AG04450 (cell line): ENCODE data around the gene PREX1. TPM values are rescaled to one million over a fixed set of nuclear protein-coding genes. Genes with fewer than 3 reads are reported as not detected.

ENCODE experiments used
- CTCF ChIA-PET: fragments of 300-600, 350-600 bp; formaldehyde crosslinking; extraction: SDS; loops from one replicate; lab custom pipeline; 2022; ENCODE audit warnings: antibody characterized with exemption, inconsistent platforms; lab: Charles Lee
- POLR2A ChIA-PET: fragments of 350-600 bp; formaldehyde crosslinking; extraction: SDS; loops from one replicate; lab custom pipeline; 2021; ENCODE audit warnings: antibody characterized with exemption, inconsistent platforms; lab: Yijun Ruan, JAX
- DNase-seq: peaks from one replicate; pipeline ENCODE4 v3.0.0-alpha.2; 2011; ENCODE audit warnings: low read depth, low spot score
- H3K27ac ChIP-seq: one replicate; pipeline ENCODE4 v1.5.1; 2012; ENCODE audit warnings: low read depth, low read length, control low read depth
- H3K27me3 ChIP-seq: one replicate; pipeline ENCODE4 v1.6.0; 2012; ENCODE audit warnings: low read length; ENCODE audit not compliant: control insufficient read depth, insufficient read depth
- H3K4me3 ChIP-seq: 2 replicates; pipeline ENCODE4 v1.5.1; 2011; ENCODE audit warnings: mild to moderate bottlenecking, low read depth, low read length, control low read depth
- H3K9me3 ChIP-seq: 2 replicates; pipeline ENCODE4 v1.5.1; 2012; ENCODE audit warnings: low read length; ENCODE audit not compliant: control insufficient read depth, insufficient read depth
- polyA plus RNA-seq: library from polyadenylated mRNA; depleted of rRNA; stranded (reverse); fragments of >200 nt; gene quantifications from 2 replicates; pipeline ENCODE4 v1.2.3, GENCODE V29; 2011
- TF ChIP-seq, protein P1 (sequence below): IDR thresholded peaks from 2 replicates; pipeline ENCODE4 v1.5.1; 2011; ENCODE audit warnings: low read depth, low read length, control low read depth, inconsistent platforms

Gene PREX1
- polyA plus RNA-seq, 1 experiment: 0.69 TPM

DNA sequence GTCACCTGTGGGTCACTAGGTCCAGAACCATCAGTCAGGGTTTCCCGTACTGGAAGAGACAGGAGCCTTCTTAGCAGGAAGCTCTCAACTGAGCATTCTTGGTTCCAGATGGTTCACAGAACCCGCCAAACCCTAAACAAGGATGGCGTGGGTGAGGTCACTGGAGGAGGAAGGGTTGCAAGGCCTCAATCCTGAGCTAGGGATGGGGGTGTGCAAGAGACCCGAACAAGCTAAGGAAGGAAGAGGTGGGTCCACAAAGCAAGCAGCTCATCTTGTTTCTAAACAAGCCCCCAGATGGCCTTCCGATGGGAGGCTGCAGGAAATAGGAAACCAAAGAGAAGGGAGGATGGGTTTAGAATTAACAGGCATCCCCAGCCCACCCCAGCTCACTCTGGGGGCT, 92.7 kb downstream of the PREX1 start:
- ChIA-PET CTCF (interaction anchor here (0.8 kb wide), 1 partner anchor 78 kb away, joined by 3 read pairs; no protein-coding TSS in a partner anchor), POLR2A (no interaction called here)
- Histone ChIP-seq H3K4me3 (no peak overlapping the region), H3K27me3 (peaks cover 8% of the 10 kb centered on the region), H3K9me3 (no peaks in the 10 kb centered on the region), H3K27ac (no peak overlapping the region)
- no peak for DNase-seq
- TF ChIP-seq, protein P1, sequence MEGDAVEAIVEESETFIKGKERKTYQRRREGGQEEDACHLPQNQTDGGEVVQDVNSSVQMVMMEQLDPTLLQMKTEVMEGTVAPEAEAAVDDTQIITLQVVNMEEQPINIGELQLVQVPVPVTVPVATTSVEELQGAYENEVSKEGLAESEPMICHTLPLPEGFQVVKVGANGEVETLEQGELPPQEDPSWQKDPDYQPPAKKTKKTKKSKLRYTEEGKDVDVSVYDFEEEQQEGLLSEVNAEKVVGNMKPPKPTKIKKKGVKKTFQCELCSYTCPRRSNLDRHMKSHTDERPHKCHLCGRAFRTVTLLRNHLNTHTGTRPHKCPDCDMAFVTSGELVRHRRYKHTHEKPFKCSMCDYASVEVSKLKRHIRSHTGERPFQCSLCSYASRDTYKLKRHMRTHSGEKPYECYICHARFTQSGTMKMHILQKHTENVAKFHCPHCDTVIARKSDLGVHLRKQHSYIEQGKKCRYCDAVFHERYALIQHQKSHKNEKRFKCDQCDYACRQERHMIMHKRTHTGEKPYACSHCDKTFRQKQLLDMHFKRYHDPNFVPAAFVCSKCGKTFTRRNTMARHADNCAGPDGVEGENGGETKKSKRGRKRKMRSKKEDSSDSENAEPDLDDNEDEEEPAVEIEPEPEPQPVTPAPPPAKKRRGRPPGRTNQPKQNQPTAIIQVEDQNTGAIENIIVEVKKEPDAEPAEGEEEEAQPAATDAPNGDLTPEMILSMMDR: no peak

DNA sequence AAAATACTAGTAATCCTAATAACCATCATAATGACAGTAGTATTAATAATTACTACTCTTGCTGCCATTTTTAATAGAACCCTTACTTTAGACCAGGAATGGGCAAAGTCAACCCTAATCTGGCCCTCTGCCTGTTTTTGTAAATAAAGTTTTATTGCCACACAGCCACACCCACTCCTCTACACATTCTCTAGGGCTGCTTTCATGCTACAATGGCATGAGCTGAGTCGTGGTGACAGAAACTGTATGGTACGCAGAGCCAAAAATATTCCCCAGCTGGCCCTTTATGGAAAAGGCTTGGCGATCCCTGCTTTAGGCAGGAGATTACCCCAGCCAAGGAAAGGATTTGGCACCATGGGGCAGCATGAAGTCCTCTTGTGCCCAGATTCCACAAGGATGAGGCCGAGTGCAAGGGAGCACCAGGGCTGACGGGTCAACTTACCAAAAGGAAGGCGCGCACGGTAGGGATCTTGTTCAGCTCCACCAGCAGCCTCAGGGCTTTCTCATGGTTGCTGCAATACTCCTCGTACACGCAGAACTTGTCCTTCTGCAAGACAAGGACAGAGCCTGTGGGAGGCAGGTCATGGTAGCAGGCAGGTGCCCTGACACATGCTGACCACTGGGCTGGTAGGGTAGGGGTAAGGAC, 93.6 kb downstream of the PREX1 start:
- Histone ChIP-seq H3K9me3 (no peaks in the 10 kb centered on the region), H3K4me3 (no peak overlapping the region), H3K27me3 (peaks cover 7% of the 10 kb centered on the region), H3K27ac (no peak overlapping the region)
- no peak for DNase-seq
- TF ChIP-seq, protein P1: no peak
- ChIA-PET CTCF (interaction anchor here (0.8 kb wide), 1 partner anchor 77 kb away, joined by 3 read pairs; no protein-coding TSS in a partner anchor), POLR2A (no interaction called here)

DNA sequence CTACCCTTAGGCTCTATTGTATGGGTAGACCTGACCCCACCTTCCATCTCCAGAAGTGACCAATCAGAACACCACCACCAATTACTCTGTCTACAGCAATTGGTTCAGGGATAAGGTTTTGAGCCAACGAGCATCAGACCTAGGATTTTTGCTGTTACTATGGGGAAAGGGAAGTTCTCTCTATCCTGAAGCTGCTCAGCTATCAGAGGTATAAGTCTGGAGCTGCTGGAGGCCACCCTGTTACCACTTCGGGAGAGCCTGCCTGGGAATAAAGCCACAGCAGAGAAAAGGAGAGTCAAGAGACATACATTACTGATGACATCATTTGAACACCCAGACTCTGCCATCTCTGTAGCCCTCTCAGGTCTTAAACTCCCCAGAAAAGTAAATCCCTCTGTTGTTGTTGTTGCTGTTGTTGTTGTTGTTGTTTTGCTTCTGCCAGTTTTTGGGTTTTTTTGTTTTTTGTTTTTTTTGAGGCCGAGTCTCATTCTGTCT, 94.5 kb downstream of the PREX1 start:
- no peak for DNase-seq
- H3K27ac ChIP-seq: no peak overlapping the region
- POLR2A ChIA-PET: no interaction called here
- H3K4me3 ChIP-seq: no peak overlapping the region
- peaks cover 2% of the 10 kb centered on the region for H3K27me3 ChIP-seq
- H3K9me3 ChIP-seq: no peaks in the 10 kb centered on the region
- CTCF ChIA-PET: no interaction called here
- TF ChIP-seq, protein P1: no peak

DNA sequence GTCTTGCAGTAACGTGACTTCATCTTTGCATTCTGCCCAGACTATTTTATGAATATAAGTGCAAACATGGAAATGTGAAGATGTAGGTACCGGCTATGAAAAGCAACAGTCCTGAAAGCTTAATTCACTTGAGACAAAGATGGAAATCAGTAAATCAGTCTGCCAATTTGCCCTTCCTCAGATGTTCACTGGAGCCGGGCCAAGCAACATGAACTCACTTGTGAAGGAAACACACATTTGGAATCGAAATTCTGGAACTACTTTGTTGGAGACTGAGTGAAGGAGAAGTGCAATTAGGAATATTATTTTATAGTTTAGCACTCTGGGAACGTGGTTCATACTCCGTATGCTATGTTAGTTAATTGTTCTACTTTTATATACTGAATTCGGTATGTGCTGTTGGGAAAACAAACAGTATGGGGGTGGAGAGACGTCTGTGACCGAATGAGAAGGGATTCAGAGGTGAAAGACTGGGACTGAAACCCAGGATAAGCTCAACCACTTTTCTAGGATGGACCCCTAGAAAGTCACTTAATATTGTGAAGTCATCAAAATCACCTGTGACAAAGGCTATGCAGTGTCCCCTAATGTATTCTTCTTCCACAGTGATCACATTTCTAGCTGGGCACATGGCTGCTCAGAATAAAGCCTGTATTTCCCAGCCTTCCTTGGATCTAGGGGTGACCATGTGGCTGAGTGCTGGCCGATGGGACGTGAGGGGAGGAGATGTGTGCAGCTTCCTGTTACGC, 95.5 kb downstream of the PREX1 start:
- ChIA-PET CTCF (no interaction called here), POLR2A (no interaction called here)
- no peaks in the 10 kb centered on the region for H3K27me3 ChIP-seq
- TF ChIP-seq, protein P1: no peak
- no peaks in the 10 kb centered on the region for H3K9me3 ChIP-seq
- DNase-seq: no peak
- H3K4me3 ChIP-seq: no peak overlapping the region
- no peak overlapping the region for H3K27ac ChIP-seq

DNA sequence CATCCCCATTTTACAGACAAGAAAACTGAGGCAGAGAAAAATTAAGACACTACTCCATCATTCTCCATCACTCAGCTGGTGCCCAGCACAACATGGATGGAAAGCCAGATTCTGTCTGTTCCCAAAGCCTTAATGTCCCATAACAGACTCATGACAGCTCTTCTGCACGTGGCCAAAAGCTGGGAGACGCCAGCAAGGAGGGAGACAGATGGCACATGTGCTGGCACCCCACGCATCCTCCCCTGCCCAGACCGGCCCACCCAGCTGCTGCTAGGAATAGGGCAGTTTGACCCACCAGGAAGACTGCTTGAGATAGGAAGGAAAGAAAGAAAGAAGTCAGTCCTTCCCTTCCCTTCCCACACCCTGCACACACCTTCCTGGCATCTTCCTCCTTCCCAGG, 96.3 kb downstream of the PREX1 start:
- CTCF ChIA-PET: no interaction called here
- Histone ChIP-seq H3K9me3 (no peaks in the 10 kb centered on the region), H3K4me3 (no peak overlapping the region), H3K27ac (no peak overlapping the region), H3K27me3 (peaks cover 3% of the 10 kb centered on the region)
- POLR2A ChIA-PET: no interaction called here
- DNase-seq: no peak
- TF ChIP-seq, protein P1: no peak
